Keratinocyte (primary cell): ENCODE results near the gene SLC25A30. TPM values are rescaled to one million over a fixed set of nuclear protein-coding genes. Genes with fewer than 3 reads are reported as not detected.
"Not testable (repeated sequence)": the region's sequence is repeated elsewhere in the genome, so short reads cannot be mapped to it uniquely, and the experiment has no call there.

Experiments
- DNase-seq: peaks from one replicate; pipeline ENCODE4 v3.0.0-alpha.2; 2011; ENCODE audit warnings: low read depth, missing footprints, low spot score
- FAIRE-seq: peaks from 2 replicates; lab custom pipeline; 2011; peaks lifted over from hg19 to GRCh38; lab: Jason Lieb, UNC
- H2AFZ ChIP-seq: 2 replicates; pipeline ENCODE4 v1.6.0; 2012; ENCODE audit warnings: low read length, control low read depth, inconsistent platforms; ENCODE audit not compliant: control insufficient read depth
- H3K27ac ChIP-seq: 2 replicates; pipeline ENCODE4 v1.5.1; 2011; ENCODE audit warnings: low read length; ENCODE audit not compliant: control insufficient read depth, insufficient read depth
- H3K27me3 ChIP-seq: 3 replicates; pipeline ENCODE4 v1.6.0; 2011; ENCODE audit warnings: low read length; ENCODE audit not compliant: control insufficient read depth, insufficient read depth; ENCODE audit errors: extremely low read depth
- H3K36me3 ChIP-seq, 2 experiments: 2 replicates in 1 of 2; 3 replicates in 1 of 2; pipeline ENCODE4 v1.5.1; 2011; ENCODE audit warnings: low read length in 2 of 2, mild to moderate bottlenecking in 1 of 2; ENCODE audit not compliant: control insufficient read depth in 2 of 2, insufficient read depth in 2 of 2; ENCODE audit errors: extremely low read depth in 1 of 2
- H3K4me1 ChIP-seq: 3 replicates; pipeline ENCODE4 v1.5.1; 2011; ENCODE audit warnings: low read length; ENCODE audit not compliant: control insufficient read depth, insufficient read depth; ENCODE audit errors: extremely low read depth
- H3K4me2 ChIP-seq: 3 replicates; pipeline ENCODE4 v1.6.0; 2011; ENCODE audit warnings: low read depth, low read length; ENCODE audit not compliant: control insufficient read depth, insufficient read depth; ENCODE audit errors: extremely low read depth
- H3K4me3 ChIP-seq, 3 experiments: fragments of 200-600 bp in 1 of 3; sonication (generic) in 1 of 3; 2 replicates in 2 of 3; 3 replicates in 1 of 3; pipeline ENCODE4 v1.5.1; 2011 to 2016; ENCODE audit warnings: low read length in 3 of 3, mild to moderate bottlenecking in 3 of 3, control low read depth in 2 of 3, inconsistent platforms in 1 of 3, low read depth in 1 of 3, mixed read lengths in 1 of 3, mixed run types in 1 of 3, moderate library complexity in 1 of 3; ENCODE audit not compliant: control insufficient read depth in 2 of 3, insufficient read depth in 2 of 3; ENCODE audit errors: extremely low read depth in 1 of 3
- H3K79me2 ChIP-seq: 2 replicates; pipeline ENCODE4 v1.6.0; 2012; ENCODE audit warnings: low read length; ENCODE audit not compliant: control insufficient read depth, insufficient read depth
- H3K9ac ChIP-seq: 3 replicates; pipeline ENCODE4 v1.6.0; 2011; ENCODE audit warnings: low read length; ENCODE audit not compliant: control insufficient read depth, insufficient read depth; ENCODE audit errors: extremely low read depth
- H3K9me1 ChIP-seq: 3 replicates; pipeline ENCODE4 v1.6.0; 2011; ENCODE audit warnings: low read length; ENCODE audit not compliant: control insufficient read depth, insufficient read depth; ENCODE audit errors: extremely low read depth
- H3K9me3 ChIP-seq: 2 replicates; pipeline ENCODE4 v1.5.1; 2012; ENCODE audit warnings: low read depth, low read length; ENCODE audit not compliant: control insufficient read depth
- H4K20me1 ChIP-seq: 3 replicates; pipeline ENCODE4 v1.6.0; 2011; ENCODE audit warnings: low read length; ENCODE audit not compliant: control insufficient read depth, insufficient read depth; ENCODE audit errors: extremely low read depth
- CTCF ChIP-seq, 3 experiments: IDR thresholded peaks in 1 of 3; conservative IDR thresholded peaks in 1 of 3; optimal IDR thresholded peaks in 1 of 3; 2 replicates in 2 of 3; 3 replicates in 1 of 3; pipeline versions ENCODE3 to v1.5.1; 2011; ENCODE audit warnings: low read length in 3 of 3, mild to moderate bottlenecking in 3 of 3, moderate library complexity in 2 of 3, control low read depth in 1 of 3, inconsistent platforms in 1 of 3; ENCODE audit not compliant: insufficient read depth in 2 of 3; ENCODE audit errors: extremely low read depth in 1 of 3
- EZH2 ChIP-seq: IDR thresholded peaks from one replicate; pipeline ENCODE4 v1.6.1; 2012; ENCODE audit warnings: inconsistent platforms, mild to moderate bottlenecking, low read length, moderate library complexity
- dilution Hi-C: fragments of 300-500 bp; cut with MboI; formaldehyde crosslinking; loops from one replicate; pipeline ENCODE4 v1.7.0; 2020; ENCODE audit warnings: low sequenced_read_pairs; ENCODE audit not compliant: extremely low pct_ligation_motif_present
- polyA plus RNA-seq, 5 experiments: library from polyadenylated mRNA; depleted of rRNA in 3 of 5; stranded (reverse) in 3 of 5; stranded (forward) in 1 of 5; unstranded in 1 of 5; fragments of >200 nt; gene quantifications; 1 replicate in 1 of 5; 2 replicates in 3 of 5; 3 replicates in 1 of 5; pipeline versions ENCODE4 v1.2.1 to v1.2.3, GENCODE V29; 2011 to 2012; ENCODE audit warnings: missing spikeins in 2 of 5, low read depth in 1 of 5, low replicate concordance in 1 of 5

Gene SLC25A30
- polyA plus RNA-seq, 1 donor (not counting 4 experiments of a cell fraction or from before 2014, with no cell fraction given) = 24.5 TPM

- TF ChIP-seq CTCF (optimal IDR thresholded peaks at IDR 0.05 in 1 of 3, IDR thresholded peaks at IDR 0.05 in 1 of 3, conservative IDR thresholded peaks at IDR 0.05 in 1 of 3; ENCODE audit: extremely low read depth in 1 of 3, insufficient read depth in 2 of 3, low read length in 3 of 3) (no peak), EZH2 (no peak)
- peaks cover 2% of the 10 kb centered on the region for H3K79me2 ChIP-seq
- dilution Hi-C loops = no loop called here
- H3K9me3 ChIP-seq = no peaks in the 10 kb centered on the region
- peaks cover 3% of the 10 kb centered on the region for H3K4me1 ChIP-seq
- H4K20me1 ChIP-seq = no peaks in the 10 kb centered on the region
- no peak for DNase-seq
- no peak overlapping the region for H3K4me3 ChIP-seq
- no peak for FAIRE-seq
- H3K9ac ChIP-seq = no peak overlapping the region
- no peak overlapping the region for H3K4me2 ChIP-seq
- H2AFZ ChIP-seq = no peak overlapping the region
- no peaks in the 10 kb centered on the region for H3K9me1 ChIP-seq
- peaks cover 12 to 21% of the 10 kb centered on the region in 2 experiments for H3K36me3 ChIP-seq
- no peaks in the 10 kb centered on the region for H3K27me3 ChIP-seq
- H3K27ac ChIP-seq = no peak overlapping the region
Measured at GRCh38 chr13:45349438-45349837, 68.7 kb downstream of the SLC25A30 start.

GRCh38 chr13:45344064-45344463 lies 74.1 kb downstream of the SLC25A30 start:
- H3K27me3 ChIP-seq, DNase-seq, H3K9me3 ChIP-seq, H3K4me1 ChIP-seq, H3K27ac ChIP-seq, H3K4me3 ChIP-seq, H2AFZ ChIP-seq, dilution Hi-C loops, H3K9ac ChIP-seq, H3K4me2 ChIP-seq, FAIRE-seq, H3K9me1 ChIP-seq: not testable (repeated sequence)
- peaks cover 9 to 20% of the 10 kb centered on the region in 2 experiments for H3K36me3 ChIP-seq
- H4K20me1 ChIP-seq = peaks cover 11% of the 10 kb centered on the region
- peaks cover 36% of the 10 kb centered on the region for H3K79me2 ChIP-seq

Other genes starting within 250 kb of the SLC25A30 start
- 0.28 to 0.44 TPM (median 0.39 TPM) in 3 replicates for gene KCTD4, start 217.3 kb downstream of the SLC25A30 start, polyA plus RNA-seq
- 3,409 to 8,174 TPM (median 5,358 TPM) in 3 replicates for gene TPT1, start 77.2 kb downstream of the SLC25A30 start, polyA plus RNA-seq
- 22.8 to 31.0 TPM (median 24.0 TPM) in 3 replicates for gene COG3, start 46.6 kb upstream of the SLC25A30 start, polyA plus RNA-seq
- gene ERICH6B, start 197.4 kb upstream of the SLC25A30 start, polyA plus RNA-seq = not detected in 3 replicates